ENCODE data around the gene COG6.

GRCh38 chr13:39712626-39713025, 57.2 kb downstream of the COG6 start:
- TF ChIP-seq CTCF (IDR thresholded peaks at IDR 0.05) (no peak), POLR2A (IDR thresholded peaks at IDR 0.05) (no peak), POLR2AphosphoS5 (IDR thresholded peaks at IDR 0.05) (no peak)

Measured in breast epithelium (tissue), 3 donors.